Stimulated activated effector memory CD8-positive, alpha-beta T cell treated with anti-CD3 and anti-CD28 coated beads, Interleukin-12 subunit alpha, Interleukin-12 subunit beta, amount 100 ng/mL, for 72 hours (primary cell): Measurements from ENCODE around the gene SH3BP2.
A peak's percentile ranks its signal among the peaks of the same experiment; 100 is the strongest.

Experiments
- ATAC-seq: fragments of 150-1000 bp; cut with Tn5 transposase; 2 replicates; pipeline ENCODE4 v1.10.0; 2021
- DNase-seq, 2 donors: peaks; one replicate each; pipeline ENCODE4 v3.0.0; 2021 to 2022; ENCODE audit warnings: low spot score in 2 of 2
- H3K27ac Mint-ChIP-seq: one replicate; pipeline ENCODE4 v1.8.0; 2022; ENCODE audit warnings: mild to moderate bottlenecking, mixed read lengths
- H3K36me3 Mint-ChIP-seq: one replicate; pipeline ENCODE4 v1.8.0; 2022; ENCODE audit warnings: mild to moderate bottlenecking, mixed read lengths
- H3K4me1 Mint-ChIP-seq: one replicate; pipeline ENCODE4 v1.8.0; 2022; ENCODE audit warnings: mixed read lengths
- H3K4me3 Mint-ChIP-seq: one replicate; pipeline ENCODE4 v1.8.0; 2022; ENCODE audit warnings: mild to moderate bottlenecking, mixed read lengths
- H3K9me3 Mint-ChIP-seq: one replicate; pipeline ENCODE4 v1.8.0; 2022; ENCODE audit warnings: mixed read lengths

Gene SH3BP2

DNA sequence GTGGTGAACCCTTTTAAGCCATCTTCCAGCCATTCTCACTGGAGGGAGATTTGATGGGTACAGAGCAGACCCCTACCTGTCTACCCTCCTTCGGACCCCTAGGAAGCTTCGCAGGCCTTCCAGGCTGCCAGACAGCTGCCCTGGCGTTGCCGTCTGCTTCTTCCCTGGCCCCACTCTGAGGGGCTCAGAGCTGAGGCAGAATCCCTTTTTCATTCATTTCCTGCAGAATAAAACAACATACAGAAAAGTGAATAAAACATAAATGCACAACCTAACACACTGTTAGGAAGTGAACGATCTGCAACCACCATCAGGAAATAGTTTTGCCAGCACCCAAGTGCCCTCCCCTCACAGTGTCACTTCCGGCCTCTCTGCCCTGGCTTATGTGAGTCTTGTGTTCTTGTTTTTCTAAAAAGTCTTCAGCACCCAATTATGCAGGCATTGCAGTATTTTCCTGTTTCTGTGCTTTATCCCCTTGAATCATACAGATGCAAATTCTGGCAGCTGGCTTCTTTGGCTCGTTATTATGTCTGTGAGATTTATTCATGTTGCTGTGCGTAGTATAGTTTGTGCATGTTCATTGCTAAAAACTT lies 45.1 kb downstream of the SH3BP2 start:
- H3K9me3 Mint-ChIP-seq = no peaks in the 10 kb centered on the region
- H3K4me3 Mint-ChIP-seq = peak overlapping the region; percentile 63
- DNase-seq (peak in 1 of 2 donors; percentile 68), ATAC-seq (peak; percentile 82)
- H3K36me3 Mint-ChIP-seq = peaks cover 58% of the 10 kb centered on the region
- peak overlapping the region; percentile 93 for H3K27ac Mint-ChIP-seq
- H3K4me1 Mint-ChIP-seq = peaks cover 67% of the 10 kb centered on the region

DNA sequence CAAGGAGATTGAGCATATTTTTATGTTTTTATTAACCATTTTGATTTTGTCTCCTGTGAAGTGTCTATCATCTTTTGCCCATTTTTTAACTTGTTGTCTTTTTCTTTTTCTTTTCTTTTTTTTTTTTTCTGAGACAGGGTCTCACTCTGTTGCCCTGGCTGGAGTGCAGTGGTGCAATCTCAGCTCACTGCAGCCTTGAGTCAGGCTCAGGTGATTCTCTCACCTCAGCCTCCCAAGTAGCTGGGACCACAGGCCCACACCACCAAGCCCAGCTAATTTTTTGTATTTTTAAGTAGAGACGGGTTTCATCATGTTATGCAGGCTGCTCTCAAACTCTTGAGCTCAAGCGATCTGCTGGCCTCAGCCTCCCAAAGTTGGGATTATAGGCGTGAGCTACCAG lies 46.2 kb downstream of the SH3BP2 start:
- peaks cover 61% of the 10 kb centered on the region for H3K36me3 Mint-ChIP-seq
- ATAC-seq = no peak
- peak overlapping the region; percentile 93 for H3K27ac Mint-ChIP-seq
- peak overlapping the region; percentile 63 for H3K4me3 Mint-ChIP-seq
- DNase-seq = no peak
- H3K4me1 Mint-ChIP-seq = peaks cover 61% of the 10 kb centered on the region
- no peaks in the 10 kb centered on the region for H3K9me3 Mint-ChIP-seq

DNA sequence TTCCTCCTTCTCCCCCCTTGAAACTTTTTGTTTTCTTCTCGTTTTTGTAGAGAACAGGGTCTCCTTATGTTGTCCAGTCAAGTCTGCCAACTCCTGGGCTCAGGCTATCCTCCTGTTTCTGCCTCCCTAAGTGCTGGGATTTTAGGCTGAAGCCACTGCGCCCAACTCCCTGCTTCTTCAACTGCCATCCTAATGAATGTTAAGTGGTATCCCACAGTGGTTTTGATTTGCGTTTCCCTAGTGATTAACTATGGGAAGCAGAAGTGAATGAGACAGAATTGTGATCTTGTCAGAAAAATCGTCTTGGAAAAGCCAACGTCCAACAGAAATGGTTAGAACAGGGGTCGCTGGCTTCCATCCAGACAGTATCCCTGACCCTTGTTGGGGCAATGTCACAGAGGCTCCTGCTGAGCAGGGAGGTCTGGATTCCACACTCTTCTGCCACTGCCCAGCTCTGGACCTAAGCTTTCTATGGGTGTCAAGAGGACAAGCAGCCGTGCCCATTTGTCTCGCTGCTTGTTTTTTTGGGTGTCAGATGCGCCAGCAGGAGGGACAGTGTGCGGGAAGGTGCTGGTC lies 49.9 kb downstream of the SH3BP2 start:
- H3K4me3 Mint-ChIP-seq = peak overlapping the region; percentile 85
- peaks cover 48% of the 10 kb centered on the region for H3K36me3 Mint-ChIP-seq
- peak overlapping the region; percentile 88 for H3K27ac Mint-ChIP-seq
- ATAC-seq = no peak
- H3K4me1 Mint-ChIP-seq = peaks cover 57% of the 10 kb centered on the region
- no peaks in the 10 kb centered on the region for H3K9me3 Mint-ChIP-seq
- no peak for DNase-seq

DNA sequence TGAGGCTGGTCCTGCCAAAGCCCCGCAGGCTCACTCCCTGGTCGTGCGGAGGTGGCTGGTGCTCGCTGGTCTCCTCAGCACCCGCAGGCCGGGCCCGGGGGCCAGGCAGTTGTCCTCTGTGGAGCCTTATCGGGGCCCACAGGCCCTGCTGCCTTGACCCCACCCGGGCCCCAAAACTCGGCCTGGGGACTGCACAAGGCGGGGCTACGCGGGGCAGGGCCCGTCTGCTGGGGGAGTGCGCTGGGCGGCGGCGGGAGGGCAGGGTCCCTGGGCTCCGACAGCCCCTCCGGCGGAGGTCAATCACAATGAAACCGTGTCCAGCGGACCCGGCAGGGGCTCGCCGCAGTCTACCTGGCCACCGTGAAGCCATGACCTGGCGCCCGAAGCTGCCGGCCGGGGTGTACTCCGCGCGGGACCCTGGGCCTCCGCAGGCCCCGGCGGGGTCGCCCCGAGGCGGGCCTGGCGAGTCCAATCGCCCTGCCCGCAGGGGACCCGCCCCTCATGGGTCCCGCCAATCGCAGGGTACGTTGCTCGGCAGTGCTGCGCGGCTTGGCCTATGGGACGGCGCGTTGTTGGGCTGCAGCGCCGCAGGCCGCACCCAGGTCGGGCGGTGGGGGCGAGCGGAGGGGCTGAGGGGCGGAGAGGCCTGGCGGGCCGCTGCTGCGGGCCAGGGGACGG lies 50.5 kb downstream of the SH3BP2 start, which contains the start of gene ADD1:
ADD1 (plus strand) TSS at position 582 of the 678 bp plus-strand sequence. CDS start 32,072 bp downstream, outside the sequence.
- H3K4me1 Mint-ChIP-seq = peaks cover 53% of the 10 kb centered on the region
- ATAC-seq (peak; percentile 99), DNase-seq (peak; percentile 99)
- peaks cover 42% of the 10 kb centered on the region for H3K36me3 Mint-ChIP-seq
- H3K27ac Mint-ChIP-seq = peak within 1 kb of the TSS; percentile 88
- H3K4me3 Mint-ChIP-seq = peak within 1 kb of the TSS; percentile 85
- H3K9me3 Mint-ChIP-seq = no peaks in the 10 kb centered on the region

DNA sequence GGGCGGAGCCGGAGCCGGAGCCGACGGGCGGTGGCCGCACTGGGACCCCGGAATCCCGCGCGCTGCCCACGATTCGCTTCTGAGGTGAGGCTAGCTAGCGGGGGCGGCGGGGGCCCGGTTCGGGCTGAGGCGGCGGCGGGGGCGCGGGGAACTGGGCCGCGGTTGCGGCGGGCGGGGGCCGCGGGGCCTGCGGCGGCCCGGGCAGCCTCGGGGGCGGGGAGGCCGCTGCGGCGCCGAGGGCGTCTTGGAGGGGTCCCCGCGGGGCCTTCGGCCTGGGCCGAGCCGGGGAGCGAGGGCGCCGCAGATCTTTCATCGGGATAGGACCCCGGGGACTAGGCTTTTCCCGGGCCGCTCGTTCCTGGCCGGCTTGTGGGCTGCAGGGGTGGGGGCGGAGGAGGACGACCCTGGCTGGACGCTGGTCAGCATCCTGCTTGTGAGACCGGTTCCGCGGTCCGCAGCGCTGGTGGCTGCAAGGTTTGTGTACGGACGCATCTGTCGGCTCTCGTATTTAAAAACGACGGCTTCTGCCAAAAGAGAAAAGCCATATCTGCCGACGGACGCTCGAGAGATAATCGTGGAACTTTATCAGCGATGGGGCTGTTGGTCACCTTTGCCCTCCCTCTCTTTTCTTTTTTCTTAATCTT lies 51.2 kb downstream of the SH3BP2 start:
- ATAC-seq (no peak), DNase-seq (peak in 1 of 2 donors; percentile 68)
- Mint-ChIP-seq H3K9me3 (no peaks in the 10 kb centered on the region), H3K4me1 (peaks cover 53% of the 10 kb centered on the region), H3K4me3 (peak overlapping the region; percentile 85), H3K27ac (peak overlapping the region; percentile 88), H3K36me3 (peaks cover 42% of the 10 kb centered on the region)

DNA sequence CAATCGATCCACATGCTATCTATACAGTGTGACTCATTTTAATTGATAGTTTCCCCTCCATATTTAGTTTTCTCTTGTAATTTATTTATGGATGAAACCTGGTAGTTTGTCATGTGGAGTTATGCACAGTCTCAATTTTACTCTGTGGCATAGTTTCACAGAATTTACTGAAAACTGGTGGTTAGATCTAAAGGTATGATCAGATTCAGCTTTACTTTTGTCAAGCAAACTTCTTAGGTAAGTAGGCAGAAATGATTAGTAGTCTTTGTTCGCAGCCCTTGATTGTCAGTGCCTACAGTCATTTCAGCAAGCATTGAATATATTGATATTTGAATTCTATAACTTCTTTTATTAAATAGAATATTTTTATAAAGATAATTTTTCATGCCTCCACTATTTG lies 53.3 kb downstream of the SH3BP2 start:
- H3K9me3 Mint-ChIP-seq = no peaks in the 10 kb centered on the region
- DNase-seq (no peak), ATAC-seq (no peak)
- H3K4me3 Mint-ChIP-seq = peak overlapping the region; percentile 85
- peaks cover 63% of the 10 kb centered on the region for H3K4me1 Mint-ChIP-seq
- peak overlapping the region; percentile 88 for H3K27ac Mint-ChIP-seq
- peaks cover 42% of the 10 kb centered on the region for H3K36me3 Mint-ChIP-seq

DNA sequence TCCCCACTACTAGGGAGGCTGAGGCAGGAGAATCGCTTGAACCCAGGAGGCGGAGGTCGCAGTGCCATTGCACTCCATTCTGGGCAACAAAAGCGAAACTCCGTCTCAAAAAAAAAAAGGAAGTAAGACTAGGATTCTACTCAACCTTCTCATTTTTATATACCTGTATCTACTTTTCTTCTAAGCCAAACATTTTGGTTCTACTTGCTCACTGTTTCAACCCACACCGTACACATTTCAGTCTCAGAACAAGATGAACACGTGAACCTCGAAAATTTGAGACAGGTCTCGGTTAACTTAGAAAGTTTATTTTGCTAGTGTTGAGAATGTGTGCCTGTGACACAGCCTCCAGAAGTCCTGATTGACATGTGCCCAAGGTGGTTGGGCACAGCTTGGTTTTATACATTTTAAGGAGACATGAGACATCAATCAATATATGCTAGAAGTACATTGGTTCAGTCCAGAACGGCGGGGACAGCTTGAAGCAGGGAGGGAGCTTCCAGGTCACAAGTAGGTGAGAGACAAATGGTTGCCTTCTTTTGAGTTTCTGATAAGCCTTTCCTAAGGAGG lies 54.5 kb downstream of the SH3BP2 start:
- no peak for DNase-seq
- Mint-ChIP-seq H3K36me3 (peaks cover 40% of the 10 kb centered on the region), H3K9me3 (no peaks in the 10 kb centered on the region), H3K4me3 (peak overlapping the region; percentile 16), H3K27ac (peak overlapping the region; percentile 55), H3K4me1 (peaks cover 74% of the 10 kb centered on the region)
- no peak for ATAC-seq

DNA sequence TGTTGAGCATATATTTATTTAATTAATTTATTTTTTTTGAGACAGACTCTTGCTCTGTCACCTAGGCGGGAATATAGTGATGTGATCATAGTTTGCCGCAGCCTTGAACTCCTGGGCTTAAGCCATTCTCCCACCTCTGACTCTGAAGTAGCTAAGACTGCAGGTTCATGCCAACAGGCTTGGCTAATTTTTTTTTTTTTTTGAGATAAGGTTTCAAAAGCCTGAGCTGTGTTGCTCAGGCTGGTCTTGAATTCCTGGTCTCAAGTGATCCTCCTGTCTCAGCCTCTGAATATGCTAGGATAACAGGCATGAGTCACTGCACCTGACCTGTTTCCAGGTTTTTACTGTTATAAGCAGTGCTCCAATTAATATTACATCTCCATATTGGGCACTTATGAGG lies 55.6 kb downstream of the SH3BP2 start:
- Mint-ChIP-seq H3K4me3 (no peak overlapping the region), H3K27ac (no peak overlapping the region), H3K36me3 (peaks cover 43% of the 10 kb centered on the region), H3K9me3 (no peaks in the 10 kb centered on the region), H3K4me1 (peaks cover 69% of the 10 kb centered on the region)
- ATAC-seq (no peak), DNase-seq (no peak)

DNA sequence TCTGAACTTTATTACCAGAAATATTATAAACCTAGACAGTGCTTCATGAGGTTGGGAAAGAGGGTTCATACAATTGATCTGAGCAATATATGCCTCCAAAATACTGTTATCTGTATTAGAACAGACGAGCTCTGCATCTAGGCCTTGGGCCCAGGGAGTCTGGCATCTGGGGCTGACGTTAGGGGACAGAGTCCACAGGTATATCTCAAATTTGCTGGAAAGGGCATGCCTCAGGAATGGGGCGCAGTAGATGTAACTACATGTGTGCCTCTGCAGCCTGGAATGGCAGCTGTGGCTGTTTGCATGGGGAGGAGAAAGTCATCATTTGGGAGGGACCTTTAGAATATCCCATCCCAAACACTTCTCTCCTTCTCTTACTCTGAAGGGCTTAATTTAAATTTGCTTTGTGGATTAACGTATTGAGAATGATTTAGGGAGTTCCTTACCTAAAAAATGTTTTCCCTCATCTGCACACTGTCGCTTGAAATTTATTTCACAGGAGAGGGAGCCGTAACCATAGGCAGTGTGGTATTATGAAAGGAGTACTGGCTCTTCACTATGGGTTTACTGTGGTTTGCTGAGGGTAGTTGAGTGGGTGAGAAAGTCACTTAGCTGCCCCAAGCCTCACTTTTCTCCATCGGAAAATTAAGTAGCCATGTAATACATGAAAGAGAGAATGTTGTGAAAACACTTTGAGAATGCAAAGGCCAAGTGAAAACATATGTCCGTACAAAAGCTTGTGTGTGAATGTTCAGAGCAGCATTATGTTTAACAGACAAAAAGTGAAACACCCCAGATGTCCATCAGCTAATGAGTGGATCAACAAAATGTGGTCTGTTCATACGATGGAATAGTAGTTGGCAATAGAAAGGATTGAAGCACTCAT lies 56.6 kb downstream of the SH3BP2 start:
- no peaks in the 10 kb centered on the region for H3K9me3 Mint-ChIP-seq
- ATAC-seq (no peak), DNase-seq (no peak)
- H3K4me1 Mint-ChIP-seq = peaks cover 73% of the 10 kb centered on the region
- peaks cover 43% of the 10 kb centered on the region for H3K36me3 Mint-ChIP-seq
- peak overlapping the region; percentile 48 for H3K27ac Mint-ChIP-seq
- no peak overlapping the region for H3K4me3 Mint-ChIP-seq

DNA sequence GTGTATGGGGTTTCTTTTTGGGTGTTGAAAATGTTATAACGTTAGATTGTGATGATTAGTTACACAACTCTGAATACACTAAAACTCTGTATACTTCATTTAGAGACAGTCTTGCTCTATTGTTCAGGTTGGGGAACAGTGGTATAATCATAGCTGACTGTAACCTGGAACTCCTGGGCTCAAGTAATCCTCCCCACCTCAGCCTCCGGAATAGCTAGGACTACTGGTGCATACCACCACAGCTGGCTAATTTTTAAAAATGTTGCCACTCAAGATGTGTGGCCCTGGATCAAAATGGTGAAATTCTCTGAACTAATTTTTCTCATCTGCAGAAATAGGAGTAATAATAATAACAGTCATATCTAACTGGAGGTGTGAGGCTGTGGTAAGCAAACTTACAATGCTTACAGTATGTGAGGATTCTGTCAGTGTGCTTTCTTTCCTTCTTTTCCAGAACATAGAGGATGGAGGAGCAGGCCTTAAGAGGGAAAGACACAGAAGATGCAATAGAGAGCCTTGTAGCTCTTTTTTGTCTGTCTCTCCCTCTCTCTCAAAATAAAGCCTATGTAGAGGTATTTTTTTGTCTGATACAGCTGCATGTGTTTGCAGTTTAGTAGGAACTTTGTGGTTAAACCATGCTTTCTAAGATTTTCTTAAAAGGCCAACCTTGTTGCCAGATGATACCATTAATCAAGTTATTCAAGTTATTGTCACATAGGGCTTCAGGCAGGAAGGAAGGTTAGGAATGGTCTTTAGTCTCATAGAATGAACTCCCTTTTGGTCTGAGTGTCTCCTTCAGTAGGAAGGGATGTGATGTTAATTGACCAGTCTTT lies 58.3 kb downstream of the SH3BP2 start:
- Mint-ChIP-seq H3K9me3 (no peaks in the 10 kb centered on the region), H3K4me3 (peak overlapping the region; percentile 53), H3K4me1 (peaks cover 69% of the 10 kb centered on the region), H3K36me3 (peaks cover 48% of the 10 kb centered on the region), H3K27ac (peak overlapping the region; percentile 48)
- ATAC-seq = peak; percentile 56
- DNase-seq = no peak

DNA sequence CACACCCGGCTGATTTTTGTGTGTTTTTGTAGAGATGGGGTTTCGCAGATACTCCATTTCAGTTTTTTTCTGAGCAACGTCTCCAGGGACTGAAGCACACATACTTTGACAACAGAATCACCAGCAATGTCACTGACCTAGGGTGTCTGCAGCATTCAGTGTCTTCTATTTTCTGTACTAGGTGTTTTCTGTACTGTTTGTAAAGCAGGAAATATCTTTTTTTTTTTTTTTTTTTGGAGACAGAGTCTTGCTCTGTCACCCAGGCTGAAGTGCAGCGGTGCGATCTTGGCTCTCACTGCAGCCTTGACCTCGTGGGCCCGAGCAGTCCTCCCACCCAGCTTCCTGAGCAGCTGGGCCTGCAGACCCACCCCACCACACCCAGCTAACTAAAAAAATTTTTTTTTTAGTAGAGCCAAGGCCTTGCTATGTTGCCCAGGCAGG lies 59.6 kb downstream of the SH3BP2 start:
- ATAC-seq (peak; percentile 35), DNase-seq (no peak)
- Mint-ChIP-seq H3K36me3 (peaks cover 48% of the 10 kb centered on the region), H3K4me3 (peak overlapping the region; percentile 53), H3K9me3 (no peaks in the 10 kb centered on the region), H3K27ac (peak overlapping the region; percentile 48), H3K4me1 (peaks cover 69% of the 10 kb centered on the region)

DNA sequence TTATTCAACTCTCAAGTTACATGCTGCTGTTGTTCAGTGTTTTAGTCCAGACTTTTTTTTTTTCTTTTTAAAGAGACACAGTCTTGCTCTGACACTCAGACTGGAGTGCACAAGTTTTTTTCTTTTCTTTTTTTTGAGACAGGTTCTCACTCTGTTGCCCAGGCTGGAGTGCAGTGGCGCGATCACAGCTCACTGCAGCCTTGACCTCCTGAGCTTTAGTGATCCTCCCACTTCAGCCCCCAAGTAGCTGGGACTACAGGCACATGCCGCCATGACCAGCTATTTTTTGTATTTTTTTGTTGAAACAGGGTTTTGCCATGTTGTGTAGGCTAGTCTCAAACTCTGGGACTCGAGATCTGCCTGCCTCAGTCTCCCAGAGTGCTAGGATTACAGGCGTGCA lies 62.7 kb downstream of the SH3BP2 start:
- Mint-ChIP-seq H3K36me3 (peaks cover 48% of the 10 kb centered on the region), H3K4me3 (no peak overlapping the region), H3K9me3 (no peaks in the 10 kb centered on the region), H3K4me1 (peaks cover 66% of the 10 kb centered on the region), H3K27ac (peak overlapping the region; percentile 72)
- ATAC-seq = no peak
- DNase-seq = no peak

DNA sequence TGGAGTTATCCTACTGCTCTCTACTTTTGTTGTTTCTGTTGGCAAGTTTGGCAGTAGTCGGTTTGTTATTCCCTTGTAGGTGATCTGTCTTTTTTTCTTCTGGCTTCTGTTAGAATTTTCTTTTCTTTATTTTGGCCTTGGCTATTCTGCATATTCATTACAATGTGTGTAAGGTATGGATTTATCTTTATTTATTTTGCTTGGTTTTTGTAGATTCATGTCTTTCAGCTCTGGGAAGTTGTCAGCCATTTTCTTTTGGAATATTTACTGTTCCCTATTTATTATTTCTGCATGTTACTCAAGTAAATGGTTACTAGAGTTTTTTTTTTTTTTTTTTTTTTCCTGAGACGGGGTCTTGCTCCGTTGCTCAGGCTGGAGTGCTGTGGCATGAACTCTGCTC lies 63.4 kb downstream of the SH3BP2 start:
- Mint-ChIP-seq H3K4me1 (peaks cover 66% of the 10 kb centered on the region), H3K27ac (no peak overlapping the region), H3K36me3 (peaks cover 48% of the 10 kb centered on the region), H3K9me3 (no peaks in the 10 kb centered on the region), H3K4me3 (no peak overlapping the region)
- no peak for DNase-seq
- no peak for ATAC-seq
